Sciatic nerve (tissue), 2 donors: ENCODE data around the gene RHOG. TPM values are rescaled to one million over a fixed set of nuclear protein-coding genes. Genes with fewer than 3 reads are reported as not detected.
A peak's percentile ranks its signal among the peaks of the same experiment; 100 is the strongest.

Experiments
- ATAC-seq: fragments of 200-7000 bp; cut with Tn5 transposase; one replicate; pipeline ENCODE4 v1.9.1; 2020; ENCODE audit warnings: mild to moderate bottlenecking, moderate library complexity
- DNase-seq: peaks from one replicate; pipeline ENCODE4 v3.0.0-alpha.2; 2020; ENCODE audit warnings: low spot score
- intact Hi-C: fragments of 100-400 bp; cut with DNase I; formaldehyde crosslinking; loops from one replicate; pipeline ENCODE4 v1.14.2; 2022
- total RNA-seq: library from RNA; stranded (reverse); fragmentation: NEBNext Ultra II Directional; extraction: Animal tissue kit (Norgen Biotek cat#: 25700); gene quantifications from one replicate; pipeline ENCODE4 v1.2.1, GENCODE V29; 2021
- donor health status: DM: no; HTN: no; CAD: no.
- donor health status: DM: no; HTN: no; CAD: no.

Gene RHOG
- total RNA-seq, 1 donor from 2014 or later = 50.6 TPM

- intact Hi-C loops = no loop called here
- DNase-seq (no peak), ATAC-seq (no peak)
These were observed 2.3 kb downstream of the RHOG start for GRCh38 chr11:3838504-3838903.

GRCh38 chr11:3837793-3838192 is 3.0 kb downstream of the RHOG start:
- intact Hi-C loops = no loop called here
- ATAC-seq (peak; percentile 21), DNase-seq (no peak)

GRCh38 chr11:3836903-3837302 is 3.9 kb downstream of the RHOG start:
- DNase-seq (no peak), ATAC-seq (no peak)
- intact Hi-C loops = no loop called here

DNA sequence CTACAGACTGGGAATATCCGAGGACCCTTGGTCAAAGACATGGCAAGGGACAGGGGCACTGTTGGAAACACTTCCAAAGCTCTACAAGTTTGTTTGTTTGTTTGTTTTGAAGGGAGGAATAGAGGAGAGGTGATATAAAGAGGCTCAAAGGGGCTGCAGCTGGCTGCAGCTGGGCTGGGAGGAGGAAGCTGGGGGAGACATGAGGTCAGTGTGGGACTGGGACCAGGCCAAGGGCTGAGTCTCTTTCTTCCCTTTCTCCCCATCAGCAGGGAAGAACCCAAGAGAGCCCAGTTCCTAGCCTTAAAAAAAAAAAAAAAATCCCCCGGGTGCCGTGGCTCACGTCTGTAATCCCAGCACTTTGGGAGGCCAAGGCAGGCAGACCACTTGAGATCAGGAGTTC is 5.0 kb downstream of the RHOG start:
- ATAC-seq (no peak), DNase-seq (no peak)
- intact Hi-C loops = no loop called here

DNA sequence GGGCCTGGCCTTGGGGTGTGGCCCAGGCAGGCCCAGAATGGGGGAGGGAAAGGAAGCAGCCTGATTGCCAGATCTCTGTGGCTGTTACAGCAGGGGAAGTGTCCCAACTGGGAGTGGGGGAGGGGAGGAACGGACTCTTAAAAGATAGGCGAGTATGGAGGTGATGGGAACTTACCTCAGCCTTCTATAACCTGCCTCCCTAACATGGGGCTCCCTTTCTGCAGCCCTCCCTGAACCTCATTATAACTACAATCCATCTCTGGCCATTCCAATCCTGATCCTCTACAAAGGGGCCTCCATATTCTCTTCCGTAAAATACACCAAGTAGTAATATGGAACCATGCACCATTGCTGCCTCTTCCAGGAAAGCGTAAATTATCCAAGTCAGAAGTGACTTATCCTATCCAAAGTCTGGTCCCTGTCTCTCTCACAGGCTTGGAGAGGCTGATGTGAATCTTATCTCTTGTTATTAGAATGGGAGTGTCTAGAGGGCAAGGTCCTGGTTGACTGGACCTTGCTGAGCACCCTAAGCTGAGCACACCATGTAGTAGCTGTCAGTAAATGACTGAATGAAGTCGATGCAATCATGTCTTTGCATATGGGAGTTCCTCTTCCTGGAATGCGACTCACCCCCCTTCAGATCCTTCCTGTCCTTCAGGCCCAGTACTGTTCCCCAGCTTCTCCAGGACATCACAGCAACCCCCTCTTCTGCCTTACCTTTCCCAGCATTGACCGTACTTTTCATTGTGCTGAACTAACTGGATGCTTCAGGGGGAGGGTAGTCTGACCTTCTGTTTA is 5.9 kb downstream of the RHOG start:
- peak; percentile 17 for ATAC-seq
- intact Hi-C loops = no loop called here
- no peak for DNase-seq

DNA sequence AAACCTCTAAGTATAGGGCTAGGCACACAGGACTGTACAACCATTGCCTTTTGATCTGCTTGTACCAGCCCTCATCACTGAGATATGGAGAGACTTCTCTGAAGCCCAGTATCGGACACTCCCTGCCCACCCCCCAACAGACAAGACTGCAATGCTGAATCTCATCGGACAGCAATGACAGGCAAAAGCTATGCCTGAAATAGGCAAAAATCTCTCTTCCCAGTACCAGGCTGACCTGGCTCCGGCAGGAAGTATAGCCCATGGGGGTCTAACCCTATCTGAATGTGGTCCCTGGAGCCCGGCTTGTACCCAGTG is 6.5 kb downstream of the RHOG start:
- intact Hi-C loops = no loop called here
- no peak for DNase-seq
- ATAC-seq = no peak

DNA sequence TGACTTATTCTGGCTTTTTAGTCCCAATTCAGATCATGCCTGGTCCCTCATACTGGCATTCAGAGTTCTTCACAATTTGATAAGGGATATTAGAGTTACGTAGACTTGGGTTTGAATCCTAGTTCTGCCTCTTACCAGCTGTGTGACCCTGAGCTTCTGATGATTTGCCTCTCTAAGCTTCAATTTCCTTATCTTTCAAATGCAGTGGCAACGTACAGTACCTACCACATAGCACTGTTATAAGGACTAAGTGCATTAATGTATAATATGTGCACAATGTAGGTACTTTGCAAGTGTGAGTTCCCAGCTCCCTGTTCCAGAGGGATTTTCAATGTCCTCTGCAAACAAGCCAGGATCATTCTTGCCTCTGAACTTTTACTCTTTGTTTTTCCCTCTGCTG is 7.3 kb downstream of the RHOG start:
- DNase-seq (no peak), ATAC-seq (no peak)
- intact Hi-C loops = no loop called here

DNA sequence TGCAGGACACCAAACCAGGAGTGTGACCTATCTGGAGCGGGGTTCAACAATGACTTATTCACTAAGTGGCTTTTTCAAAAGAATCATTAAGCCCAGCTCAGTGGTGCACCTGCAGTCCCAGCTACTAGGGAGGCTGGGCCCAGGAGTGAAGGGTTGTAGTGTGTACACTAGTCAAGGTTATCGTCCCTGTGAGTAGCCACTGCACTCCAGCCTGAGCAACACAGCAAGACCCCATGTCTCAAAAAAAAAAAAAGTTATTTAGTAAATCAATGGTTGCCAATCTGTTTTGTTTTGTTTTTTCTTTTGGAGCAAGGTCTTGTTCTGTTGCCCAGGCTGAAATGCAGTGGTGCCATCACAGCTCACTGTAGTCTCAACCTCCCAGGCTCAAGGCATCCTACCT is 7.9 kb downstream of the RHOG start:
- no peak for ATAC-seq
- no peak for DNase-seq
- intact Hi-C loops = no loop called here

- intact Hi-C loops = no loop called here
- DNase-seq (no peak), ATAC-seq (peak; percentile 49)
These were observed 9.2 kb downstream of the RHOG start for GRCh38 chr11:3831378-3832239.

GRCh38 chr11:3830730-3831129 is 10.0 kb downstream of the RHOG start:
- no peak for DNase-seq
- ATAC-seq = no peak
- intact Hi-C loops = no loop called here

DNA sequence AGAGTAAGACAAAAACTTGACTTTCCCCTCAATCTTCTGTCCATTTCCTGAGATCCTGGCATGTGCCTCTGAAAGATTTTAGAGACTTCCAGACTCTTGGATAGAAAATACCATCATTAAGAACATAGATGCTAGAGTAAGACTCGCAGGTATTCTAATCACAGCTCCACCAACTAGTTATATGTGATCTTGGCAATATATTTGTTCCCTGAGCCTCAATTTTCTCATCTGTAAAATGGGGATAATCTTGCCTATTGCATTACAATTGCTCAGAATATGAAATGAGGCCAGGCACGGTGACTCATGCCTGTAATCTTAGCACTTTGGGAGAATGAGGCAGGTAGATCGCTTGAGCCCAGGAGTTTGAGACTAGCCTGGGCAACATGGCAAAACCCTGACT is 10.7 kb downstream of the RHOG start:
- DNase-seq = no peak
- ATAC-seq = no peak
- intact Hi-C loops = no loop called here

DNA sequence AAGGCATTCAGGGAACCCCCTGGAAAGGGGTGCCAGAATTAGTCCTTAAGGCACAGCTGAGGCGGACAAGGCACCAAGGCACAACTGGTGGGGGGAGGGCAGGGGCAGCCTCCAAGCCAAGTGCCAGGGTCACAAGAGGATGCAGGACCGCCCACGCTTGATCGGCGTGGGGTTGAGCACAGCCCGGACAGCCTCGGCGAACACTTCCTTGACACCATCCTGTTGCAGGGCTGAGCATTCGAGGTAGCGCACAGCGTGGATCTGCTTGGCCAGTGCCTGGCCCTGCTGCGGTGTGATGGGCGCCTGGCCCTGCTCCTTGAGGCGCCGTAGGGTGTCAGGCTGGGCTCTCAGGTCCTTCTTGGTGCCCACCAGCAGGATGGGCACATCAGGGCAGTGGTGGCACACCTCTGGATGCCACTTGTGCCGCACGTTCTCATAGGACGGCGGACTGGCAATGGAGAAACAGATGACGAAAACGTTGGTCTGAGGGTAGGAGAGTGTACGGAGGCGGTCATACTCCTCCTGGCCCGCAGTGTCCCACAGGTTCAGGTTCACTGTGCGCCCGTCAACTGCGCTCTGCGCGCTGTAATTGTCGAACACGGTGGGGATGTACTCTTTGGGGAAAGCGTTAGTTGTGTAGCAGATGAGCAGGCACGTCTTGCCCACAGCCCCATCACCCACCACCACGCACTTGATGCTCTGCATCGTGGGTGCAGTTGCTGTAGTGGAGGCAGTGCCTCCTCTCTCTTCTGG is 13.1 kb downstream of the RHOG start:
- no peak for DNase-seq
- ATAC-seq = no peak
- intact Hi-C loops = no loop called here

DNA sequence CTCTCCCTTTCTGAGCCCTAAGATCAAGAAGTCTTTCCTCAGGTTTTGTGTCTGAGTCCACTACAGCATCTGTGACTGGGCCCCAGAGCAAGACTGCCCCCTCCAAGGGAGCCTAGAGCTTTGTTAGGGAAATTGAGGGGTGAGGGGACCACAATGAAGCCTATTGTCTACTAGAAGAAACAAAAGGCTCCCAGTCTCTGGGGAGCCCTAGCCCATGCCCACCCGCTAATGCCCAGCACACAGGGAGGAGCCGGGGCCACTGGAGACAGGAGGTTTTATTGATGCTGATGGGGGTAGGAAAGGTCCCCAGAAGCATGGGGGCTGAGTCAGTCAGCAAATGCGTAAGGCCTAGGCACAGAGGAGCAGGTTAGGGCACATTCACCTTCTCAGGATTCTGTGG is 14.0 kb downstream of the RHOG start:
- ATAC-seq (peak; percentile 23), DNase-seq (no peak)
- intact Hi-C loops = no loop called here

GRCh38 chr11:3825473-3826154 is 15.1 kb downstream of the RHOG start:
- ATAC-seq = no peak
- no peak for DNase-seq
- intact Hi-C loops = no loop called here

GRCh38 chr11:3824714-3825472 is 15.9 kb downstream of the RHOG start:
- DNase-seq (peak; percentile 75), ATAC-seq (peak; percentile 39)
- intact Hi-C loops = no loop called here

DNA sequence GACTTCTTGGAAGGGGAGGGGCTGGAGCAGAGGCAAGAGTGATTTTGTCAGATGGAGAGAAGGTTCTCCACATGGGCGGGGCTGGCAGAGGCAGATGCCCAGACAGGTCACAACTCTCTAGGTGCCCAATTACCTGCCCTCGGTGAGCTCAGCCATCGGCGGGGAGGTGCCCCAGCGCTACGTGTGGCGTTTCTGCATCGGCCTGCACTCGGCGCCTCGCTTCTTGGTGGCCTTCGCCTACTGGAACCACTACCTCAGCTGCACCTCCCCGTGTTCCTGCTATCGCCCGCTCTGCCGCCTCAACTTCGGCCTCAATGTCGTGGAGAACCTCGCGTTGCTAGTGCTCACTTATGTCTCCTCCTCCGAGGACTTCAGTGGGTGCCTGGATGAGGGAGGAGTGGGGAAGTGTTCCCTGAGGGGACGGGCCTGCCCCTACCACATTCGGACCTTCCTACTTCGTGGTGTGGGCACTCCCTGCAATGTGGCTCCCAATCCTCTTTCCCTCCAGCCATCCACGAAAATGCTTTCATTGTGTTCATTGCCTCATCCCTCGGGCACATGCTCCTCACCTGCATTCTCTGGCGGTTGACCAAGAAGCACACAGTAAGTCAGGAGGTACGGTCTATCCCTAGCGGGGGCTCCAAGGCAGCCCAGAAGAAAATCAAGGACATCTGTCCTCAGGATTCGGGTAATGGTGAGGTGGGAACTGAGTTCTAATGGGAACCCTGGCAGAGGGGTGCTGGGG is 16.8 kb downstream of the RHOG start:
- intact Hi-C loops = no loop called here
- no peak for ATAC-seq
- DNase-seq = no peak

DNA sequence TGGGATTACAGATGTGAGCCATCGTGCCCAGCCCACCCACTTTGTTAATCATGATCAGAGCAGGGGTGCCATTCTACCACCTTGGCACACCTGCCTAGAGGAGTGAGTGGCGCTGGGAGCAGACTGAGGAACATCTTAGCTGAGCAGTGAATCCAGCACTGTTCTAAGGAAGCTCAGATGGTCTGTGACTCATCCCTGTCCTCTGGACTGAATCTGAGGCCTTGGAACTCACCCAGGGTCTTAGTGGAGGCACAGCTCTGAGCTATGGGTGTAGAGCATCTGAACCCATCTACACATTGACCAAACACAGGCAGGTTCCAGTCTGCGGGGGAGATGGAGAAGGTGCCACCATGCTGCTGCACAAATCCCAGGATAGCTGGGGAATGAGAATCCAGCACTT is 17.5 kb downstream of the RHOG start:
- intact Hi-C loops = no loop called here
- no peak for ATAC-seq
- DNase-seq = no peak

- ATAC-seq (no peak), DNase-seq (no peak)
- intact Hi-C loops = no loop called here
These were observed 18.4 kb downstream of the RHOG start for GRCh38 chr11:3822312-3822711.
